ENCODE measurements around the gene DNAJA1. TPM values are rescaled to one million over a fixed set of nuclear protein-coding genes. Genes with fewer than 3 reads are reported as not detected.
"Not testable (repeated sequence)": the region's sequence is repeated elsewhere in the genome, so short reads cannot be mapped to it uniquely, and the experiment has no call there.

The DNAJA1 gene
- total and polyA plus RNA-seq, 4 experiments from 2014 or later, result 79.8 to 122 (median 82.4) TPM

DNA sequence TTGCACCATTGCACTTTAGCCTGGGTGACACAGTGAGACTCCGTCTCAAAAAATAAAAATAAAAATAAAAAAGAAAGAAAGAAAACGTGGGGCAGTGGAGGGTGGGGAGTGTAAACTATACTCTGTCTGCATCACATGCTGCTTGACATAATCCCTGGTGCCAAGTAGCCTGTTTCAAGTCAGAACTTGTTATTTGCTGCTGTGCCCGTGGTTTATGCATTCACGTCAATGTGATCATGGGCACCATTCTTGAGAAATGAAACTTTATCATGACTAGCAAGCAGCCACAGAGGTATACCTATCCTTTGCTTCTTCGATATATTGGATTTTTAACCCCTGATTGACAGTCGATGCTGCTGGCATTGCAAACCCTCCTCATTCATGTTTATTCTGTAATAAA lies 55.5 kb downstream of the DNAJA1 start:
- H3K27me3 ChIP-seq (ENCODE audit: insufficient read depth, low read length), result no peaks in the 10 kb centered on the region
- peak overlapping the region; percentile 28 for H3K27ac ChIP-seq (ENCODE audit: low read depth, low read length)
- intact Hi-C loops (cut with micrococcal nuclease), result no loop called here
- H3K4me1 Mint-ChIP-seq, result peaks cover 23 to 47% (median 32%) of the 10 kb centered on the region in 4 donors
- peak overlapping the region in 1 of 8 donors; percentile 41 for H3K4me3 Mint-ChIP-seq
- POLR2A ChIA-PET (ENCODE audit: partially characterized antibody), result interaction anchor here (1.3 kb wide), 1 partner anchor 98 kb away, joined by 3 read pairs; no protein-coding TSS in a partner anchor
- H3K27ac Mint-ChIP-seq, result no peak overlapping the region
- peaks cover 0 to 2% of the 10 kb centered on the region in 2 donors for H3K27me3 Mint-ChIP-seq
- no peaks in the 10 kb centered on the region for H3K9me3 ChIP-seq (ENCODE audit: control insufficient read depth in 1 of 2, low read length in 2 of 2)
- DNase-seq, result peak in 1 of 5 donors; percentile 30
- peaks cover 0 to 4% (median 0%) of the 10 kb centered on the region in 8 donors for H3K9me3 Mint-ChIP-seq
- no peak overlapping the region for H3K4me3 ChIP-seq (ENCODE audit: low read length in 2 of 2)
- no peaks in the 10 kb centered on the region for H3K36me3 ChIP-seq (ENCODE audit: insufficient read depth, low read length)
- CTCF ChIA-PET (ENCODE audit: partially characterized antibody), result interaction anchor here (1.0 to 2.0 kb wide), 4 partner anchors 86 to 146 kb away, joined by 3 to 20 read pairs (median 4); no protein-coding TSS in a partner anchor
- H3K4me1 ChIP-seq (ENCODE audit: insufficient read depth, low read length), result peaks cover 44% of the 10 kb centered on the region
- H3K36me3 Mint-ChIP-seq, result peaks cover 0 to 8% of the 10 kb centered on the region in 2 donors

DNA sequence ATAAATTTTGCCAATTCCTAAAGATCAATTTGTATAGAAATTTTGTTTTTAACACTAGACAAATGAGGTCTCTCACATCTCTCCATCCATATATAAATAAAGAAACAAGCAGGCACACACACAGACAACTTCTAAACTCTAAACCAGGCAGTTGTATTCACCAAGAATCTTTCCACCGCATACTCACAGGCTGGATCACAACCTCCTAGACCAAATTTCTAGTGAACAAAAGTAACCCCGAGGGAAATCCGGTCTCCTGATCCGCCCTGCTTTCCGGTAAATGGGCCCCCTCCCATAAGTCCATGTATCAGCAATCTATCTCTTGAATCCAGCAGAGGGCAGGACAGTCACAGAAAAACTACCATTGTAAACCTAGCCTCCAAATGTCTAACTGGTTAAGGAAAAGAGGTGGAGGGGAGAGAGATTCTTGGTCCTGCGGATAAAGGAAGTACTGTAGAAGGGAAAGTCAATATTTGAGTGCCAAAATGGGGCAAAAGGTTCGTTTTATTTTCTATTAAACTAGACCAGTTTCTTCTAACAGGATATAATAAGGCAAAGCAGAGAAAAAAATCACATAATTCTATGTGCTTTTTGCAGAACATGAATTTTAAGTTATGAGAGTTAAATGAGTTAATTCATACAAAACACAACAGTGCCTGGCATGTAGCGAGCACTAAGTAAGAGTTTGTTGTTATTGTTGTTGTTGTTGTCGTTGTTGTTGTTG lies 56.2 kb downstream of the DNAJA1 start:
- H3K36me3 Mint-ChIP-seq, result peaks cover 0 to 4% of the 10 kb centered on the region in 2 donors
- Histone ChIP-seq H3K4me1 (ENCODE audit: insufficient read depth, low read length) (peaks cover 37% of the 10 kb centered on the region), H3K36me3 (ENCODE audit: insufficient read depth, low read length) (no peaks in the 10 kb centered on the region), H3K27ac (ENCODE audit: low read depth, low read length) (peak overlapping the region; percentile 28), H3K4me3 (ENCODE audit: low read length in 2 of 2) (no peak overlapping the region), H3K9me3 (ENCODE audit: control insufficient read depth in 1 of 2, low read length in 2 of 2) (no peaks in the 10 kb centered on the region), H3K27me3 (ENCODE audit: insufficient read depth, low read length) (no peaks in the 10 kb centered on the region)
- H3K4me3 Mint-ChIP-seq, result no peak overlapping the region
- H3K4me1 Mint-ChIP-seq, result peaks cover 19 to 39% (median 27%) of the 10 kb centered on the region in 4 donors
- peaks cover 0 to 4% (median 0%) of the 10 kb centered on the region in 8 donors for H3K9me3 Mint-ChIP-seq
- intact Hi-C loops (cut with micrococcal nuclease), result loop anchor here (1.0 kb wide), 4 partner anchors 86 to 144 kb away; partner anchors contain the start of gene B4GALT1
- peaks cover 0 to 2% of the 10 kb centered on the region in 2 donors for H3K27me3 Mint-ChIP-seq
- DNase-seq, result peak; percentile 78 to 84 (median 81)
- H3K27ac Mint-ChIP-seq, result no peak overlapping the region
- CTCF ChIA-PET (ENCODE audit: partially characterized antibody), result interaction anchor here (1.2 to 3.7 kb wide), 6 partner anchors 85 to 145 kb away, joined by 3 to 28 read pairs (median 12); no protein-coding TSS in a partner anchor
- POLR2A ChIA-PET (ENCODE audit: partially characterized antibody), result interaction anchor here (1.3 to 1.8 kb wide), 2 partner anchors 86 to 98 kb away, joined by 3 to 8 read pairs; partner anchors contain the start of gene B4GALT1

DNA sequence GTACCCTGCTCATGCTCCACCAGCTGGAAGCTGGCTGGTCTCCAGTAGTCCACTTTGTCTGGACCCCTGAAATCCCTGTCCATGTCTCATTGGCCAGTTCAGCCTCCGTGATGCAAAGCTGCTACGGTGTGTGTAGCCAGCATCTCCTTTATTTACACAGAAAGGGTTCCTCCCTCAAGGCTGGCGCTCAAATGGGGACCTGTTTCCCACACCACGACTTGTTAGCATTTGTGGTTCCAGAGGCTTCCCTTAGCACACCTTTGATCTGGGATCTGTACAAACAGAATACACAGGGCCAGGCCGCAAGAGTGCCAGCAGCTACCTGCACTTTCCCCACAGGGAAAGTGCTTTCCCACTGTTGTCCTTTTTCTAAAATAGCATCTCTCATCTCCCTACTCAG lies 57.1 kb downstream of the DNAJA1 start:
- H3K9me3 ChIP-seq (ENCODE audit: control insufficient read depth in 1 of 2, low read length in 2 of 2), result no peaks in the 10 kb centered on the region
- Mint-ChIP-seq H3K9me3 (peaks cover 0 to 4% (median 0%) of the 10 kb centered on the region in 8 donors), H3K36me3 (no peaks in the 10 kb centered on the region), H3K4me1 (peaks cover 15 to 33% (median 21%) of the 10 kb centered on the region in 4 donors), H3K4me3 (peak overlapping the region; percentile 38 to 86 (median 65)), H3K27me3 (peaks cover 0 to 2% of the 10 kb centered on the region in 2 donors), H3K27ac (peak overlapping the region in 6 of 7 donors; percentile 18 to 87 (median 58))
- no peaks in the 10 kb centered on the region for H3K36me3 ChIP-seq (ENCODE audit: insufficient read depth, low read length)
- CTCF ChIA-PET (ENCODE audit: partially characterized antibody), result interaction anchor here (0.6 to 3.7 kb wide), 7 partner anchors 30 to 204 kb away, joined by 3 to 28 read pairs (median 5); partner anchors contain the start of gene B4GALT1
- no peaks in the 10 kb centered on the region for H3K27me3 ChIP-seq (ENCODE audit: insufficient read depth, low read length)
- intact Hi-C loops (cut with micrococcal nuclease), result no loop called here
- no peak overlapping the region for H3K27ac ChIP-seq (ENCODE audit: low read depth, low read length)
- H3K4me1 ChIP-seq (ENCODE audit: insufficient read depth, low read length), result peaks cover 34% of the 10 kb centered on the region
- POLR2A ChIA-PET (ENCODE audit: partially characterized antibody), result interaction anchor here (0.8 to 1.8 kb wide), 3 partner anchors 77 to 144 kb away, joined by 3 to 8 read pairs (median 4); partner anchors contain the start of gene B4GALT1
- DNase-seq, result peak; percentile 13 to 40 (median 30)
- no peak overlapping the region for H3K4me3 ChIP-seq (ENCODE audit: low read length in 2 of 2)

- peak in 2 of 5 donors; percentile 17 to 20 for DNase-seq
- H3K4me3 ChIP-seq (ENCODE audit: low read length in 2 of 2), result no peak overlapping the region
- CTCF ChIA-PET (ENCODE audit: partially characterized antibody), result interaction anchor here (0.6 to 3.7 kb wide), 8 partner anchors 30 to 204 kb away, joined by 3 to 28 read pairs (median 5); partner anchors contain the start of gene B4GALT1
Measured at GRCh38 chr9:33082538-33083326, 57.7 kb downstream of the DNAJA1 start.

GRCh38 chr9:33085672-33086071 lies 60.6 kb downstream of the DNAJA1 start:
- intact Hi-C loops (cut with micrococcal nuclease); H3K27me3 Mint-ChIP-seq; H3K27ac Mint-ChIP-seq; H3K9me3 ChIP-seq (ENCODE audit: control insufficient read depth in 1 of 2, low read length in 2 of 2); H3K36me3 ChIP-seq (ENCODE audit: insufficient read depth, low read length); H3K4me3 Mint-ChIP-seq; H3K4me3 ChIP-seq (ENCODE audit: low read length in 2 of 2); H3K27ac ChIP-seq (ENCODE audit: low read depth, low read length); H3K27me3 ChIP-seq (ENCODE audit: insufficient read depth, low read length); H3K9me3 Mint-ChIP-seq; H3K36me3 Mint-ChIP-seq: not testable (repeated sequence)
- peak in 1 of 5 donors; percentile 31 for DNase-seq
- H3K4me1 ChIP-seq (ENCODE audit: insufficient read depth, low read length), result peaks cover 27% of the 10 kb centered on the region
- H3K4me1 Mint-ChIP-seq, result peaks cover 7 to 28% (median 18%) of the 10 kb centered on the region in 4 donors
- CTCF ChIA-PET (ENCODE audit: partially characterized antibody), result interaction anchor here (1.1 kb wide), 2 partner anchors 37 to 141 kb away, joined by 3 to 7 read pairs; no protein-coding TSS in a partner anchor
- POLR2A ChIA-PET (ENCODE audit: partially characterized antibody), result interaction anchor here (1.4 kb wide), 1 partner anchor 82 kb away, joined by 3 read pairs; the partner anchor contains the start of gene B4GALT1

More at GRCh38 chr9:33082538-33083326, 57.7 kb downstream of the DNAJA1 start:
- Mint-ChIP-seq H3K4me1 (peaks cover 11 to 33% (median 19%) of the 10 kb centered on the region in 4 donors), H3K36me3 (no peaks in the 10 kb centered on the region), H3K4me3 (peak overlapping the region; percentile 38 to 86 (median 65)), H3K9me3 (peaks cover 0 to 4% (median 0%) of the 10 kb centered on the region in 8 donors), H3K27ac (peak overlapping the region; percentile 18 to 87 (median 62)), H3K27me3 (peaks cover 0 to 2% of the 10 kb centered on the region in 2 donors)
- no peak overlapping the region for H3K27ac ChIP-seq (ENCODE audit: low read depth, low read length)
- POLR2A ChIA-PET (ENCODE audit: partially characterized antibody), result interaction anchor here (0.8 to 1.8 kb wide), 3 partner anchors 77 to 144 kb away, joined by 3 to 8 read pairs (median 4); partner anchors contain the start of gene B4GALT1
- H3K9me3 ChIP-seq (ENCODE audit: control insufficient read depth in 1 of 2, low read length in 2 of 2), result no peaks in the 10 kb centered on the region
- H3K36me3 ChIP-seq (ENCODE audit: insufficient read depth, low read length), result no peaks in the 10 kb centered on the region
- intact Hi-C loops (cut with micrococcal nuclease), result no loop called here
- no peaks in the 10 kb centered on the region for H3K27me3 ChIP-seq (ENCODE audit: insufficient read depth, low read length)
- H3K4me1 ChIP-seq (ENCODE audit: insufficient read depth, low read length), result peaks cover 28% of the 10 kb centered on the region

Data from CD4-positive, alpha-beta memory T cell (primary cell).